HCT116 (cell line): Measurements from ENCODE around the gene ASCL3. TPM values are rescaled to one million over a fixed set of nuclear protein-coding genes. Genes with fewer than 3 reads are reported as not detected.
"Not testable (repeated sequence)": the region's sequence is repeated elsewhere in the genome, so short reads cannot be mapped to it uniquely, and the experiment has no call there.

Experiments used
- ATAC-seq: fragments of 200-7000 bp; cut with Tn5 transposase; 2 replicates; pipeline ENCODE4 v1.9.1; 2020; ENCODE audit warnings: mild to moderate bottlenecking, moderate library complexity
- BruUV-seq: library from RNA; stranded (reverse); fragments of 400-500 nt; replicated peaks from 2 replicates; lab custom pipeline; 2021; lab: Mats Ljungman, UMichigan
- CTCF ChIA-PET: fragments of 300-600 bp; sonication (Branson Sonifier 250); formaldehyde crosslinking; loops from one replicate; lab custom pipeline; 2021; ENCODE audit warnings: antibody characterized with exemption; lab: Charles Lee
- POLR2A ChIA-PET: fragments of 300-600, 350-600 bp; sonication (Branson Sonifier 250); formaldehyde crosslinking; loops from one replicate; lab custom pipeline; 2021; ENCODE audit warnings: antibody characterized with exemption; lab: Charles Lee
- RAD21 ChIA-PET, 2 experiments: fragments of 300-600 bp; sonication (Branson Sonifier 250); formaldehyde crosslinking; loops; one replicate each; lab custom pipeline; 2023; ENCODE audit warnings: low total read pairs in 2 of 2; ENCODE audit not compliant: uncharacterized antibody in 2 of 2, unreplicated experiment in 2 of 2, low non-redundant PET in 1 of 2; lab: Charles Lee
- DNase-seq: peaks from one replicate; pipeline ENCODE4 v3.0.0-alpha.2; 2010; ENCODE audit warnings: low read depth, low spot score
- H2AFZ ChIP-seq: fragments of 200-600 bp; shearing (Covaris generic), sonication (generic); 2 replicates; pipeline ENCODE4 v1.6.1; 2017; ENCODE audit warnings: low read depth, mixed run types, mixed read lengths, antibody characterized with exemption, low read length; ENCODE audit not compliant: poor library complexity, severe bottlenecking
- H3K27ac ChIP-seq: 2 replicates; pipeline ENCODE4 v1.5.1; 2012; ENCODE audit warnings: low read depth, low read length
- H3K27me3 ChIP-seq: fragments of 200-600 bp; sonication (generic); 2 replicates; pipeline ENCODE4 v1.6.1; 2016; ENCODE audit warnings: mixed run types, low read length, mixed read lengths; ENCODE audit not compliant: insufficient read depth
- H3K36me3 ChIP-seq, 2 experiments: fragments of 200-500 bp in 1 of 2; fragments of 200-600 bp in 1 of 2; sonication (Bioruptor generic) in 1 of 2; sonication (generic) in 1 of 2; 2 replicates each; pipeline versions ENCODE4 v1.5.1 to v1.6.1; 2014 to 2016; ENCODE audit warnings: low read length in 2 of 2, inconsistent platforms in 1 of 2, mixed read lengths in 1 of 2, mixed run types in 1 of 2; ENCODE audit not compliant: insufficient read depth in 2 of 2, control insufficient read depth in 1 of 2
- H3K4me1 ChIP-seq, 2 experiments: fragments of 200-600 bp in 1 of 2; sonication (generic) in 1 of 2; 2 replicates each; pipeline versions ENCODE4 v1.5.1 to v1.6.1; 2012 to 2017; ENCODE audit warnings: low read length in 2 of 2, inconsistent platforms in 1 of 2, mild to moderate bottlenecking in 1 of 2, mixed read lengths in 1 of 2, mixed run types in 1 of 2, moderate library complexity in 1 of 2; ENCODE audit not compliant: insufficient read depth in 2 of 2, control insufficient read depth in 1 of 2
- H3K4me2 ChIP-seq: fragments of 200-600 bp; sonication (generic); 2 replicates; pipeline ENCODE4 v1.6.1; 2017; ENCODE audit warnings: mixed run types, low read length, mixed read lengths
- H3K4me3 ChIP-seq, 2 experiments: fragments of 200-600 bp in 1 of 2; sonication (generic) in 1 of 2; replicated peaks in 1 of 2; 2 replicates each; pipeline ENCODE4 v1.5.1; 2011 to 2016; ENCODE audit warnings: low read length in 2 of 2, control low read depth in 1 of 2, low read depth in 1 of 2, mild to moderate bottlenecking in 1 of 2, mixed read lengths in 1 of 2, mixed run types in 1 of 2
- H3K79me2 ChIP-seq: fragments of 200-600 bp; sonication (generic); 2 replicates; pipeline ENCODE4 v1.6.1; 2017; ENCODE audit warnings: mild to moderate bottlenecking, mixed run types, low read length, moderate library complexity, mixed read lengths; ENCODE audit not compliant: insufficient read depth
- H3K9ac ChIP-seq: fragments of 200-600 bp; sonication (generic); 2 replicates; pipeline ENCODE4 v1.6.1; 2016; ENCODE audit warnings: low read length, mixed read lengths
- H3K9me2 ChIP-seq: fragments of 200-600 bp; sonication (generic), shearing (Covaris generic); 2 replicates; pipeline ENCODE4 v1.6.1; 2017; ENCODE audit warnings: mixed run types, mild to moderate bottlenecking, moderate library complexity; ENCODE audit not compliant: insufficient read depth
- H3K9me3 ChIP-seq, 2 experiments: fragments of 200-500 bp in 1 of 2; fragments of 200-600 bp in 1 of 2; sonication (Bioruptor generic) in 1 of 2; sonication (generic) in 1 of 2; 2 replicates each; pipeline ENCODE4 v1.6.1; 2014 to 2017; ENCODE audit warnings: low read length in 2 of 2, mixed read lengths in 2 of 2, inconsistent platforms in 1 of 2, low read depth in 1 of 2, mild to moderate bottlenecking in 1 of 2, mixed run types in 1 of 2, moderate library complexity in 1 of 2; ENCODE audit not compliant: control insufficient read depth in 1 of 2, insufficient read depth in 1 of 2
- H4K20me1 ChIP-seq: fragments of 200-600 bp; sonication (generic), shearing (Covaris generic); 2 replicates; pipeline ENCODE4 v1.6.1; 2017; ENCODE audit warnings: mixed run types, mild to moderate bottlenecking, moderate library complexity; ENCODE audit not compliant: insufficient read depth
- ATF3 ChIP-seq: IDR thresholded peaks from 2 replicates; pipeline ENCODE4 v1.6.1; 2012
- CTCF ChIP-seq, 3 experiments: fragments of 200-600 bp in 1 of 3; sonication (generic) in 1 of 3; IDR thresholded peaks in 2 of 3; conservative IDR thresholded peaks in 1 of 3; 2 replicates each; pipeline ENCODE4 v1.5.1; 2012 to 2017; ENCODE audit warnings: low read depth in 2 of 3, low read length in 2 of 3, antibody characterized with exemption in 1 of 3, borderline replicate concordance in 1 of 3, control low read depth in 1 of 3, mild to moderate bottlenecking in 1 of 3, mixed read lengths in 1 of 3, mixed run types in 1 of 3, moderate library complexity in 1 of 3; ENCODE audit not compliant: insufficient read depth in 1 of 3
- EGR1 ChIP-seq: IDR thresholded peaks from 2 replicates; pipeline ENCODE4 v1.6.1; 2012; ENCODE audit warnings: low read depth
- EZH2phosphoT487 ChIP-seq: fragments of 200-600 bp; IDR thresholded peaks from 2 replicates; pipeline ENCODE4 v1.6.1; 2018; ENCODE audit warnings: antibody characterized with exemption, borderline replicate concordance
- FOSL1 ChIP-seq: IDR thresholded peaks from 2 replicates; pipeline ENCODE4 v1.6.1; 2012; ENCODE audit warnings: low read depth
- JUND ChIP-seq: IDR thresholded peaks from 2 replicates; pipeline ENCODE4 v1.6.1; 2012
- POLR2A ChIP-seq: IDR thresholded peaks from 2 replicates; pipeline ENCODE4 v1.7.0; 2011; ENCODE audit warnings: borderline replicate concordance; ENCODE audit not compliant: insufficient read depth, insufficient read length; ENCODE audit errors: extremely low read depth
- REST ChIP-seq: IDR thresholded peaks from 2 replicates; pipeline ENCODE4 v1.6.1; 2012; ENCODE audit warnings: low read depth
- SIN3A ChIP-seq: IDR thresholded peaks from 2 replicates; pipeline ENCODE4 v1.6.1; 2012; ENCODE audit warnings: low read depth
- SRF ChIP-seq: IDR thresholded peaks from 2 replicates; pipeline ENCODE4 v1.6.1; 2012; ENCODE audit warnings: low read depth
- YY1 ChIP-seq: IDR thresholded peaks from 2 replicates; pipeline ENCODE4 v1.6.1; 2011; ENCODE audit warnings: low read length, low read depth, moderate library complexity, mild to moderate bottlenecking; ENCODE audit not compliant: insufficient replicate concordance; ENCODE audit errors: extremely low read depth
- ZBTB33 ChIP-seq: IDR thresholded peaks from 2 replicates; pipeline ENCODE4 v1.6.1; 2011; ENCODE audit warnings: mild to moderate bottlenecking, low read length, moderate library complexity; ENCODE audit not compliant: insufficient replicate concordance; ENCODE audit errors: extremely low read depth
- ZFX ChIP-seq: fragments of 450-650 bp; IDR thresholded peaks from 2 replicates; pipeline ENCODE4 v1.6.1; 2017
- intact Hi-C: fragments of 100-400 bp; cut with micrococcal nuclease; formaldehyde crosslinking; loops from 2 replicates; pipeline ENCODE4 v1.10.0; 2022
- total RNA-seq: library from RNA; stranded (reverse); gene quantifications from one replicate; pipeline ENCODE4 v1.2.1, GENCODE V29; 2021; ENCODE audit not compliant: unreplicated experiment

The ASCL3 gene
- total RNA-seq, 1 experiment from 2014 or later = not detected

GRCh38 chr11:8980485-8980884 is 37.7 kb upstream of the ASCL3 start:
- ATAC-seq (no peak), DNase-seq (no peak)
- intact Hi-C loops = no loop called here
- H2AFZ ChIP-seq = no peak overlapping the region
- no peak for TF ChIP-seq REST
- TF ChIP-seq SIN3A = no peak
- TF ChIP-seq POLR2A = no peak
- TF ChIP-seq ZBTB33 = no peak
- no peak for TF ChIP-seq SRF
- no peak for TF ChIP-seq ATF3
- no peak for TF ChIP-seq CTCF (IDR thresholded peaks at IDR 0.05 in 2 of 3, conservative IDR thresholded peaks at IDR 0.05 in 1 of 3; ENCODE audit: borderline replicate concordance in 1 of 3, insufficient read depth in 1 of 3, low read depth in 2 of 3, low read length in 2 of 3)
- no peak for TF ChIP-seq JUND
- no peak for TF ChIP-seq YY1
- TF ChIP-seq ZFX = no peak
- no peak for TF ChIP-seq EGR1
- no peak for TF ChIP-seq FOSL1
- no peak for TF ChIP-seq EZH2phosphoT487
- BruUV-seq = no TSS peak
- no peaks in the 10 kb centered on the region for H3K4me1 ChIP-seq
- H3K4me2 ChIP-seq = no peak overlapping the region
- H3K9me2 ChIP-seq = no peaks in the 10 kb centered on the region
- no peak overlapping the region for H3K27ac ChIP-seq
- no peak overlapping the region for H3K4me3 ChIP-seq
- RAD21 ChIA-PET = no interaction called here
- POLR2A ChIA-PET = interaction anchor here (0.5 kb wide), 1 partner anchor 393 kb away, joined by 4 read pairs; no protein-coding TSS in a partner anchor
- no peak overlapping the region for H3K9ac ChIP-seq
- no peaks in the 10 kb centered on the region for H3K36me3 ChIP-seq
- CTCF ChIA-PET = no interaction called here
- no peaks in the 10 kb centered on the region for H3K79me2 ChIP-seq
- H3K27me3 ChIP-seq = no peaks in the 10 kb centered on the region
- H4K20me1 ChIP-seq = no peaks in the 10 kb centered on the region
- H3K9me3 ChIP-seq = no peaks in the 10 kb centered on the region

GRCh38 chr11:8979365-8979764 is 36.5 kb upstream of the ASCL3 start:
- H3K4me2 ChIP-seq, POLR2A ChIA-PET, H4K20me1 ChIP-seq, H3K4me3 ChIP-seq, H3K36me3 ChIP-seq, H3K27me3 ChIP-seq, H2AFZ ChIP-seq, H3K27ac ChIP-seq, intact Hi-C loops, H3K9me3 ChIP-seq, H3K4me1 ChIP-seq, CTCF ChIA-PET, BruUV-seq, H3K9ac ChIP-seq, ATAC-seq, DNase-seq, H3K9me2 ChIP-seq, RAD21 ChIA-PET, H3K79me2 ChIP-seq: not testable (repeated sequence)
